ENCODE measurements around the gene CNTRL. TPM values are rescaled to one million over a fixed set of nuclear protein-coding genes. Genes with fewer than 3 reads are reported as not detected.

The CNTRL gene
- total and polyA plus RNA-seq, 12 donors, result 2.5 to 7.5 (median 4.2) TPM

DNA sequence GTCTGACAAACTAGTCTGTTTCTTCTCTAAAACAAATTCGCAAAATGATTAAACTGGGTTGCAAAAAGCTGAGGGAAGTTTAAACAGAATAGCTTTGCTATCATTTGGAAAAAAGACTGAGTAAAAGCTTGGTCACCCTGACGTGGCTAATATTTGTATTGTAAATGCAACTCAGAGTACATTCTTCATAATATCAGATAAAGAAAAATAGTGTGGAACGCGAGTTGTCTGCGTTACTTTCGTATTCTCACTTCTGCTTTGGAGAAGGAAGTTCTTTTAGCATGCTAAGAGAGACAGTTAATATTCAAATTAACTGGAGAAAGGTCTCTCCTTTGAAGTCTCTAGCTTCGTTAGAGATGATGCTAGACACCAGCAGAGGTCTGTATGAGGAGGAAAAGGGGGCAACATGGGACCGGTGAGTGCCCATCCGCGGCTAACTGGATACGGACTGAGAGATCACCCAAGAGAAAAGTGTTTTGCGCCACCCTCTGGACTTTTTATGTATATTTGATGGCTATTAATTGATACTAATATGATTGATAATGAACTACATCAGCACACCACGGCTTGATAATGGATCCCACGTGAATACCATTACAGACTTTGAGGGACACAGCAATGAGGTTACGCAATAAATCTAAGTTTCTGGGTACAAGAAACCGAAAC, 2.9 kb upstream of the CNTRL start:
- H3K4me3 ChIP-seq, result peak overlapping the region in 8 of 10 donors; percentile 24 to 93 (median 48)
- DNase-seq (peak in 1 of 2 donors; percentile 30), ATAC-seq (no peak)
- 30 to 34% methylated on average over 16 of the region's 16 CpGs for WGBS, 2 donors
- peaks cover 0 to 8% (median 0%) of the 10 kb centered on the region in 11 donors for H3K9me3 ChIP-seq
- no peaks in the 10 kb centered on the region for H3K36me3 ChIP-seq
- H3K27ac ChIP-seq, result peak overlapping the region in 7 of 10 donors; percentile 38 to 94 (median 89)
- no peaks in the 10 kb centered on the region for H3K27me3 ChIP-seq
- TF ChIP-seq, protein P1, sequence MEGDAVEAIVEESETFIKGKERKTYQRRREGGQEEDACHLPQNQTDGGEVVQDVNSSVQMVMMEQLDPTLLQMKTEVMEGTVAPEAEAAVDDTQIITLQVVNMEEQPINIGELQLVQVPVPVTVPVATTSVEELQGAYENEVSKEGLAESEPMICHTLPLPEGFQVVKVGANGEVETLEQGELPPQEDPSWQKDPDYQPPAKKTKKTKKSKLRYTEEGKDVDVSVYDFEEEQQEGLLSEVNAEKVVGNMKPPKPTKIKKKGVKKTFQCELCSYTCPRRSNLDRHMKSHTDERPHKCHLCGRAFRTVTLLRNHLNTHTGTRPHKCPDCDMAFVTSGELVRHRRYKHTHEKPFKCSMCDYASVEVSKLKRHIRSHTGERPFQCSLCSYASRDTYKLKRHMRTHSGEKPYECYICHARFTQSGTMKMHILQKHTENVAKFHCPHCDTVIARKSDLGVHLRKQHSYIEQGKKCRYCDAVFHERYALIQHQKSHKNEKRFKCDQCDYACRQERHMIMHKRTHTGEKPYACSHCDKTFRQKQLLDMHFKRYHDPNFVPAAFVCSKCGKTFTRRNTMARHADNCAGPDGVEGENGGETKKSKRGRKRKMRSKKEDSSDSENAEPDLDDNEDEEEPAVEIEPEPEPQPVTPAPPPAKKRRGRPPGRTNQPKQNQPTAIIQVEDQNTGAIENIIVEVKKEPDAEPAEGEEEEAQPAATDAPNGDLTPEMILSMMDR (IDR thresholded peaks at IDR 0.05), result peak in 5 of 9 donors; percentile 36 to 49 (median 41)
- intact Hi-C loops (cut with DNase I), result loop anchor here in 1 of 10 donors (5.0 to 10.0 kb wide), 2 partner anchors 85 to 197 kb away; partner anchors contain the start of gene PHF19
- peaks cover 0 to 45% (median 19%) of the 10 kb centered on the region in 9 donors for H3K4me1 ChIP-seq

DNA sequence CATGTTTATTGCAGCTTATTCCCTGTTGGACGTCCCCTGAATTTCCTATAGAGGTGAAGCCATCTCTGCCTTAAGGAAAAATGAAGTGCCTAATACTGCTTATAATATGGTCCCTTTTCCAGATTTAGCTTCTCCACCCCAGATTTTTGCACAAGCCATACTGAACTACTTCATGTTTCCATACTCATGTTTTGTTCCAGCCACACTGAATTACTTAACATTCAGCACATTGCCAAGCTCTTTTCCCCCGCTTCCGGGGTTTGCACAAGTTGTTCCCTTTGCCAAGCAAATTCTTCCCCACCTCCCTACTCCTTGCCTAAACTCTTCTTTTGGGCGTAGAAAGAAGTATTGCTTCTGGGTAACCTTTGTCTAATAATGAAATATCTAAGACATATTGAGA, 1.7 kb upstream of the CNTRL start:
- Histone ChIP-seq H3K36me3 (no peaks in the 10 kb centered on the region), H3K9me3 (peaks cover 0 to 7% (median 0%) of the 10 kb centered on the region in 11 donors), H3K27ac (peak overlapping the region in 7 of 10 donors; percentile 29 to 94 (median 89)), H3K27me3 (no peaks in the 10 kb centered on the region), H3K4me3 (peak overlapping the region in 4 of 10 donors; percentile 53 to 93 (median 80)), H3K4me1 (peaks cover 0 to 45% (median 19%) of the 10 kb centered on the region in 9 donors)
- DNase-seq (peak; percentile 14 to 48), ATAC-seq (peak in 5 of 8 donors; percentile 19 to 36 (median 25))
- intact Hi-C loops (cut with DNase I), result loop anchor here in 1 of 10 donors (5.0 to 10.0 kb wide), 2 partner anchors 86 to 198 kb away; partner anchors contain the start of gene PHF19
- TF ChIP-seq, protein P1 (IDR thresholded peaks at IDR 0.05), result no peak
- 49 to 58% methylated on average over 4 of the region's 4 CpGs for WGBS, 2 donors

DNA sequence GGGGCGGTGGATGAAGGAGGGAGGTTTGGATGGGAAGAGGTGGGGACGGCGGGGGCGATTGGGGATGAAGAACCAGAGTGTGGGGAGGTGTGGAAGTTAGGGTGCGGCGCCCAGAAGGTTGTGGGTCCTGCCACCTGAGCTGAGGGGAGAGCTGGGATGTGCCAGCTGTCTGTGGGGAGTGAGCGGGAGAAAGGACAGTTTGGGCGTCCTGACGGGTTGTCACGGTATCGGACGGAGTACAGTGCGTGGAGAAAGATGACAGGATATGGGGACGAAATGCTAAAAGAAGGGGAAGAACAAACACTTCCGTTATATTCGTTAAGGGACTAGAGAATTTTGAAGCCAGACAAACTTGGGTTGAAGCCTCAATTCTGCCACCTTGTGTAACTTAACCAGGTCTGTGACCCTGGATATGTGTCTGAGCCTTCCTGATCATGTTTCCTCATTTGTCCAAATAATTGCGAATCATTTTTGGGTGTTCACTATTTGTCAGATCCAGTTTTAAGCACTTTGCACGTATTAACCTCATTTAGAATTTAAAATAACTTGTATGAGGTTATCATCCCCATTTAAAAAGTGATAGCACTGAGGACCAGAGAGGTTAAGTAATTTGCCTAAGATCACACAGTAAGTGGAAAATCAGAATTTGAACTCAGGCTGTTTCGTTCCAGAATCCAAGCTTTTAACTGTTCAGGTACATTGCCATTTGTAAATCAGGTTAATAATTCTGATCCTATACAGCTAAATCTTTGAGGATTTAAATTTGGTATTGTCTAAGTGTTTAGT, 689 bp downstream of the CNTRL start:
- ATAC-seq (no peak), DNase-seq (no peak)
- intact Hi-C loops (cut with DNase I), result loop anchor here in 1 of 10 donors (2.0 to 10.0 kb wide), 2 partner anchors 45 to 201 kb away; partner anchors contain the start of gene PHF19
- WGBS, 2 donors, result 6 to 10% methylated on average over 19 of the region's 19 CpGs
- no peaks in the 10 kb centered on the region for H3K9me3 ChIP-seq
- H3K4me3 ChIP-seq, result peak overlapping the region; percentile 40 to 93 (median 78)
- no peaks in the 10 kb centered on the region for H3K27me3 ChIP-seq
- TF ChIP-seq, protein P1 (IDR thresholded peaks at IDR 0.05), result no peak
- H3K4me1 ChIP-seq, result peaks cover 0 to 45% (median 19%) of the 10 kb centered on the region in 9 donors
- peak overlapping the region; percentile 71 to 94 (median 88) for H3K27ac ChIP-seq
- peaks cover 0 to 7% (median 0%) of the 10 kb centered on the region in 9 donors for H3K36me3 ChIP-seq

DNA sequence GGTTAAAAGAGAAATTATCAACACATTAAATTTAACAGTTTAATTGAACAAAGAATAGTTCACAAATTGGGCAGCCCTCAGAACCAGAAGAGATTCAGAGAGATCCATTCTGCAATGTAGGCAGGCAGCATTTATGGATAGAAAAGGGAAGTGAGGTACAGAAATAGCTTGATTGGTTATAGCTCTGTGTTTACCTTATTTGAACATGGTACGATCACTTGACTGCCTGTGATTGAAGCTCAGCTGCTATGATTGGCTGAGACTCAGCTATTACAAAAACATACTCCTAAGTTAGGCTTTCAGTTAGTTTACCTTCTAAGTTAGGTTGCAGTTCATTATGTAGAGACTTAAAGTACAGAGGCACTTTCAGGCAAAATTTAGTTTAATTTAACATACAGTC, 7.3 kb downstream of the CNTRL start:
- Histone ChIP-seq H3K4me1 (no peaks in the 10 kb centered on the region), H3K27me3 (no peaks in the 10 kb centered on the region), H3K4me3 (no peak overlapping the region), H3K9me3 (no peaks in the 10 kb centered on the region), H3K27ac (no peak overlapping the region), H3K36me3 (peaks cover 0 to 63% (median 6%) of the 10 kb centered on the region in 9 donors)
- intact Hi-C loops (cut with DNase I), result no loop called here
- 75 to 83% methylated on average over 1 of the region's 1 CpG for WGBS, 2 donors
- TF ChIP-seq, protein P1 (IDR thresholded peaks at IDR 0.05), result no peak
- no peak for DNase-seq
- no peak for ATAC-seq

Data from heart right ventricle (tissue), 16 donors.